ENCODE data around the gene EHMT1.

EHMT1 gene

DNA sequence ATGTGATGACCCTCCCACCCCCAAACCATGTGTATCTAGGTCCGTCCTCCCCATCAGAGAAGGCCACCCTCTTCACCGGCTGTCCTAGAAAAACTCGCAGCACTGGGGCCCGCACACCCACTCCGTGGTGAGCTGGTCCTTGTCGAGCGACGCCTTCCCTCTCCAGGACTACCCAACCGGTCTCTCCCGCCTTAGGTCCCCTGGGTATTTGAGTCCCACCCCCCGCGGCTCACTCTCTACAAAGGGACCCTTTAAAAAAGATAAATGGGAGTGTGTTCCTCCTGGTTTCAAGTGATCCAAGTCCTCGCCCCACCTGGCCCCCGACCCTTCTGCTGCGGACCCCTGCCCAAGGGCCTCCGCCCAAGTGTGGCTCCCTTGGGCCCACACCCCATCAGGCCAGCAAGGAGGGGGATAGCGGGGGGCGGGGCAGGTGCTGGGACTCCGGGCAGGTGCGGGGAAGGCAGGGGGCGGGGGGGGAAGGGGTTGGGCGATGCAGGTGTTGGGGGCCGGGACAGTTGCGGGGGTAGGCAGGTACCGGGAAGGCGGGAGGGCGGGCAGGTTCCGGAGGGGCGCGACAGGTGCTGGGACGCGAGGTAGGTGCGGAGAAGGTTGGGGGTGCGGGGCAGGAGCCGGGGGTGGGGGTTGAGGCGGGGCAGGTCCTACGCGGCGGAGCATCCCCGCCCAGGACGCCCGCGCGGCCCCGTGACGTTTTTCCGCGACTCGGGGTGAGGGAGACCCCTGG lies 14.3 kb upstream of the EHMT1 start:
- H3K4me3 Mint-ChIP-seq = peak overlapping the region; percentile 58 to 74 (median 65)
- H3K27ac Mint-ChIP-seq = no peak overlapping the region
- no peaks in the 10 kb centered on the region for H3K36me3 Mint-ChIP-seq (ENCODE audit: low read depth)
- TF ChIP-seq, protein P1, sequence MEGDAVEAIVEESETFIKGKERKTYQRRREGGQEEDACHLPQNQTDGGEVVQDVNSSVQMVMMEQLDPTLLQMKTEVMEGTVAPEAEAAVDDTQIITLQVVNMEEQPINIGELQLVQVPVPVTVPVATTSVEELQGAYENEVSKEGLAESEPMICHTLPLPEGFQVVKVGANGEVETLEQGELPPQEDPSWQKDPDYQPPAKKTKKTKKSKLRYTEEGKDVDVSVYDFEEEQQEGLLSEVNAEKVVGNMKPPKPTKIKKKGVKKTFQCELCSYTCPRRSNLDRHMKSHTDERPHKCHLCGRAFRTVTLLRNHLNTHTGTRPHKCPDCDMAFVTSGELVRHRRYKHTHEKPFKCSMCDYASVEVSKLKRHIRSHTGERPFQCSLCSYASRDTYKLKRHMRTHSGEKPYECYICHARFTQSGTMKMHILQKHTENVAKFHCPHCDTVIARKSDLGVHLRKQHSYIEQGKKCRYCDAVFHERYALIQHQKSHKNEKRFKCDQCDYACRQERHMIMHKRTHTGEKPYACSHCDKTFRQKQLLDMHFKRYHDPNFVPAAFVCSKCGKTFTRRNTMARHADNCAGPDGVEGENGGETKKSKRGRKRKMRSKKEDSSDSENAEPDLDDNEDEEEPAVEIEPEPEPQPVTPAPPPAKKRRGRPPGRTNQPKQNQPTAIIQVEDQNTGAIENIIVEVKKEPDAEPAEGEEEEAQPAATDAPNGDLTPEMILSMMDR (IDR thresholded peaks at IDR 0.05; ENCODE audit: unreplicated experiment in 3 of 3) = no peak
- H3K4me1 Mint-ChIP-seq = peaks cover 11% of the 10 kb centered on the region
- peaks cover 13% of the 10 kb centered on the region for H3K27me3 Mint-ChIP-seq (ENCODE audit: low read depth)
- H3K9me3 Mint-ChIP-seq = no peaks in the 10 kb centered on the region

DNA sequence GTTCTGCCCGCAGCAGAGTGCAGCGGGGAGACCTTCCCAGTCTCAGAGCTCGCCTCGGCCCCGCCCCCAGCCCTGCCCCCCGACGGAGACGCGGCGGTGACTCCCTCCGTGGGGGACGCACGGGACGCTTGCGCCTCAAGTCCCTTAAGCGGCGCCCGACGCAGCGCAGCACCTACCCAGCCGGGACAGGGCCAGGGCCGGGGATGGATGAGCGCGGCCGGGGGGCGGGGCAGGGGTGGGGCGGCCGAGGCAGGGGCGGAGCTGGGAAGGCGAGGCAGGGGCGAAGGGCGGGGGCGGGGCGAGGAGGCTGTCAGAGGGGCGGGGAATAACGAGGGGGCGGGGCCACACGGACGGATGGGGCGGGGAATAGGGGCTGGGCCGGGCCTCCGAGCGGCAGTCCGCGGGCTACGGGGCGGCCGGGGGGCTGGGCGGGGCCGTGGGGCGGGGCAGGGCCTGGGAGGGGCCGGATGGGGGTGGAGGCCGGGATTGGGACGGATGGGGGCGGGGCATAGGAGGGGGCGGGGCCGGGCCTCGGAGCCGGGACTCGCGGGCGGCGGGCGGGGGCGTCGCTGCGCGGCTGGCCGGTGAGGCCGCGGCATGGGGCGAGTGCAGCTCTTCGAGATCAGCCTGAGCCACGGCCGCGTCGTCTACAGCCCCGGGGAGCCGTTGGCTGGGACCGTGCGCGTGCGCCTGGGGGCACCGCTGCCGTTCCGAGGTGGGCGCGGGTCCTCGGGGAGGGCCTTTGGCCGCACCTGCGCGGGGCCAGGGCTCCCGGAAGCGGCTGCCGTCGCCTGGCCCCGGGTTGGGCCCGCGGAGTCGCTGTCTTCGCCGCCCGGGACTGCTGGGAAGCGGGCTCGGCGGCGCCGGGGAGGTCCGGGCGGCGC lies 13.4 kb upstream of the EHMT1 start, which contains the start of gene ARRDC1:
Gene ARRDC1 (plus strand): TSS at position 566 of the 884 bp plus-strand sequence. CDS start 32 bp downstream, at position 598.
- Mint-ChIP-seq H3K27me3 (ENCODE audit: low read depth) (peaks cover 13% of the 10 kb centered on the region), H3K9me3 (no peaks in the 10 kb centered on the region), H3K4me1 (peaks cover 11% of the 10 kb centered on the region), H3K27ac (no peak within 1 kb of the TSS), H3K36me3 (ENCODE audit: low read depth) (no peaks in the 10 kb centered on the region), H3K4me3 (peak within 1 kb of the TSS; percentile 75 to 80 (median 76))
- TF ChIP-seq, protein P1 (IDR thresholded peaks at IDR 0.05; ENCODE audit: unreplicated experiment in 3 of 3) = no peak

DNA sequence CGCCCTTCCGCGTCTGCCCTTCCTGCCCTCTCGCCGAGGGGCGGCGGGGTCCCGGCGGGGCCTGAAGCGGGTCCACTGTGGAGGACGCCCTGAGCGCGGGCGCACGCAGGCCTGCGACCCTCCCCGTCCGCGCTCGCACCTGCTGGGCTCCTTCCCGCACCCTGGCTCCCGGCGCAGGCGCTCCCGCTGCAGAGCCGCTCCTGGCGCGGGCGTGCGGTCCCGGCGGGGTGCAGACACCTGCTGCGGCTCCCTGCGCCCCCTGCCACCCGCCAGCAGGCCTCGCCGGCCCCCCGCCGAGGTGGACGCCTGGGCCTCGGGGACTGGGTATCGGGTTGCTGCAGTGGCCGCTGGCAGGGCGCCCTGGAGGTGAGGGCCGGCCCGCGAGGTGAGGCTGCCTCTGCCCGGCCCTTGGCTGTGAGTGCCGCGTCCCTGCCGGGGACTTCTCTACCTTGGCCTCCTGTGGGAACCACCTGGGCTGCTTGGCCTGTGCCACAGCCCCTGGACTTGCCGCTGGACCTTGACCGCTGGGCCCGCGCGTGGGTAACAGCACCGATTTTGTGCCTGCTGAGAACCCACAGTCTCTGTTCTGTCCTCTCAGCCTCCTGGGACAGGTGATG lies 12.7 kb upstream of the EHMT1 start:
- no peak overlapping the region for H3K27ac Mint-ChIP-seq
- no peaks in the 10 kb centered on the region for H3K9me3 Mint-ChIP-seq
- H3K36me3 Mint-ChIP-seq (ENCODE audit: low read depth) = no peaks in the 10 kb centered on the region
- TF ChIP-seq, protein P1 (IDR thresholded peaks at IDR 0.05; ENCODE audit: unreplicated experiment in 3 of 3) = no peak
- peaks cover 13% of the 10 kb centered on the region for H3K27me3 Mint-ChIP-seq (ENCODE audit: low read depth)
- H3K4me1 Mint-ChIP-seq = peaks cover 11% of the 10 kb centered on the region
- peak overlapping the region; percentile 75 to 80 (median 76) for H3K4me3 Mint-ChIP-seq

DNA sequence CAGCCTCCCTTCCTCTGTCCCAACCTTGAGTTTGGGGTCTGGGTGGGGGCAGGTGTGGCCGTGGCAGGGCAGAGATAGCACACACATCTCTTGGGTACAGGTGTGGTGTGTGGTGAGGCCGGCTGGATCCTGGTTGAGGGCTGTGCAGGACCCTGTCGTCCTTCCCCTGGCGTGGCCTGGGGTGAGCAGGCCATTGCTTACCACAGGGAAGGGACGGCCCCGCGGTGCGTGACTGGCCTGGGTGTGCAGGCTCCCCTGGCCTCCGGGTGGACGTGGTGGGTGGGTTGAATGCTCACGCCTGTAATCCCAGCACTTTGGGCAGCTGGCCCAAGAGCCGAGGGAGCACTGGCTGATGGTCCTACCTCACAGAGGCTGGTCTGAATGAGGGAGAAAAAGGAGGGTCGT lies 12.1 kb upstream of the EHMT1 start:
- TF ChIP-seq, protein P1 (IDR thresholded peaks at IDR 0.05; ENCODE audit: unreplicated experiment in 3 of 3) = no peak
- Mint-ChIP-seq H3K9me3 (no peaks in the 10 kb centered on the region), H3K4me1 (peaks cover 11% of the 10 kb centered on the region), H3K4me3 (peak overlapping the region; percentile 75 to 80 (median 76)), H3K36me3 (ENCODE audit: low read depth) (no peaks in the 10 kb centered on the region), H3K27ac (peak overlapping the region in 1 of 3 experiments; percentile 23), H3K27me3 (ENCODE audit: low read depth) (peaks cover 13% of the 10 kb centered on the region)

DNA sequence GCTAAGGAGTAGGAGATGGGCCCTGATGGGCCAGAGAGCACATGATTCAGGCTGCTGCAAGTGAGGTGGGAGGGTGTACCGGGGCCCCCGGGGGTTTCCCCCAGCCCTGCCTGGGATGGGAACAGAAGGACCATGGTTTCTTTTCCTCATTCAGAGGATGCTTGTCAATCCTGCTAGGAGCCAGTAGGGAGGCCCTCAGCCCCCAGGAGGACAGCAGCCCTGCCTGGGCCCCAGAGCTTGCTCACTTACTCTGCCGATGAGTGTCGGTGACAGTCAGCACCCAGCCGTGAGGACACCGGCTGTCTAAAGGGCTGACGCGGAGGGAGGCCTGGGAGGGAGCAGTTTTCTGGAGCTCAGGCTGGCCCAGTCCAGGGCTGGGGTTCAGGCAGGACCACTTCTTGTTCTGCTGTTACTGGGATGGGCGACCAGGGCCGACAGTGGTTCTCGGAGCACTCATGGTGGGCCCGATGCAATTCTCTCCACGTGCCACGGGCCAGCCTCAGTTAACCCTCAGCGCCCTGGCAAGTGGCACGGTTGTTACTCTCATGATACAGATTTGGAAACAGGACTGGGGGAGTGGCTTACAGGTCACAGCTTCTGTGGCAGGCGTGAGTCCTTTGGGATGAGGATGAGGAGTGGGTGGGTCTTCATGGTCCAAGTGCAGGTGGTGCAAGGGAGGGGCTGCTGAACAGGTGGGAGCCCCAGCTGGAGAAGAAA lies 11.5 kb upstream of the EHMT1 start:
- peaks cover 13% of the 10 kb centered on the region for H3K27me3 Mint-ChIP-seq (ENCODE audit: low read depth)
- no peaks in the 10 kb centered on the region for H3K9me3 Mint-ChIP-seq
- peak overlapping the region; percentile 75 to 80 (median 76) for H3K4me3 Mint-ChIP-seq
- H3K36me3 Mint-ChIP-seq (ENCODE audit: low read depth) = no peaks in the 10 kb centered on the region
- TF ChIP-seq, protein P1 (IDR thresholded peaks at IDR 0.05; ENCODE audit: unreplicated experiment in 3 of 3) = no peak
- peaks cover 11% of the 10 kb centered on the region for H3K4me1 Mint-ChIP-seq
- peak overlapping the region in 1 of 3 experiments; percentile 23 for H3K27ac Mint-ChIP-seq
